Mesodermal cell (in vitro differentiated cells): ENCODE data around the gene SS18L1.

Experiments
- H3K27ac ChIP-seq: 2 replicates; pipeline ENCODE4 v1.7.0; 2013; ENCODE audit warnings: mild to moderate bottlenecking, low read depth, low read length, moderate library complexity; ENCODE audit not compliant: severe bottlenecking
- H3K36me3 ChIP-seq: 2 replicates; pipeline ENCODE4 v1.7.1; 2013; ENCODE audit warnings: mild to moderate bottlenecking, low read length, moderate library complexity; ENCODE audit not compliant: control insufficient read depth, insufficient read depth
- H3K4me1 ChIP-seq: one replicate; pipeline ENCODE4 v1.7.1; 2013; ENCODE audit warnings: mild to moderate bottlenecking, low read length; ENCODE audit not compliant: insufficient read depth, control insufficient read depth, poor library complexity, severe bottlenecking
- H3K4me3 ChIP-seq: 2 replicates; pipeline ENCODE4 v1.7.0; 2013; ENCODE audit warnings: low read length, control low read depth, mild to moderate bottlenecking; ENCODE audit not compliant: insufficient read depth, poor library complexity, severe bottlenecking; ENCODE audit errors: extremely low read depth
- H3K9me3 ChIP-seq: 2 replicates; pipeline ENCODE4 v1.7.1; 2013; ENCODE audit warnings: mild to moderate bottlenecking, low read length, moderate library complexity; ENCODE audit not compliant: control insufficient read depth
- WGBS, 2 experiments: methylation state at CpG; one replicate each; pipeline ENCODE4 v1.1.5; 2013; ENCODE audit warnings: missing lambda C conversion rate in 2 of 2; ENCODE audit not compliant: insufficient coverage in 2 of 2; 5-methylcytosine and 5-hydroxymethylcytosine counted together

The SS18L1 gene

DNA sequence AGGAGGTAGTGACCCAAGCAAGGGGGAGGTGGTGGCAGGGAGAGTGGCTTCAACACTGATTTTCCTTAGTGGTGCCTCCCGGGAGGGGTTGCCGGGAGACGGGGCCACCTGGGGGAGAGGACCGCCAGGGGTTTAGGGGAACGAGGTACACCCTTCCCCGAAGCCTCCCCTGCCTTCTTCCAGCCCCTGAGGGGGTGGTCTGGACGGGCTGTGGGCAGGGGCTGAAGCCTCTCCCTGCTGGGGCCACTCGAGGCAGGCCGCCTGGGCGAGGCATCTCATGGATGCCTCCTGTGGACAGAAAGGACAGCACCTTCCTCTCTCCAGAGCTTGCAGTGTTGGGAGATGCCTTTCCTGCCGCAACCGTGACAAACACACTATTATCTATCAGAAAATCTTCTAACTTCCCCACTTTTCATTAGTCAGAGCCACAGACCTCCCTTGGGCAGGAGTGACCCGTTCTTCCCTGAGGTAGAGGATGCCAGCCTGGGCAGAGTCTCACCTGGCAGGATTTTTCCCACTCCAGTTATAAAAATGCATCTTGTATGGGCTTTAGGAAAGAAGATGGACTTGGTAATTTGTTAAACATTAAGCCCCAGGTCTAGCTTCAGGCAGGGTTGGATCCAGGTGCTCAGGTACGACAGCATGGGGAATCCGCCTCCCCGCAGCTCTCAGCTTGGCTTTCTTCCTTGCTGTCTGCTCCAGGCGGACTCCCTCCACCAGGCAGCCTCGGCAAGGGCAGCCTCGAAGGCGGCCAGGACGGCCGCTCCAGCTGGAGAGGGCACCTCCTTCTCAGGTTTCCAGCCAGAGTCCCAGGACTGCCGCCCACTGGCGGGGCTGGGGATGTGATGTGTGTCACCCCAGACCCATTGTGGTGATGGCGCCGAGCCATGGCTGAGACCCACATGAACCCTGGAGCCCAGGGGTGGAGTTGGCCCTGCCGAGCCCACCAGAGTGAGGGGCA is 65.5 kb downstream of the SS18L1 start:
- WGBS, 2 experiments: 59 to 61% methylated on average over 16 to 22 of the region's 27 CpGs

GRCh38 chr20:62209850-62210495 is 66.4 kb downstream of the SS18L1 start:
- peaks cover 2% of the 10 kb centered on the region for H3K4me1 ChIP-seq
- no peak overlapping the region for H3K27ac ChIP-seq
- H3K4me3 ChIP-seq: no peak overlapping the region
- H3K9me3 ChIP-seq: no peaks in the 10 kb centered on the region
- 85 to 93% methylated on average over 8 to 12 of the region's 17 CpGs for WGBS, 2 experiments
- H3K36me3 ChIP-seq: no peaks in the 10 kb centered on the region

More for the DNA sequence above, 65.5 kb downstream of the SS18L1 start:
- Histone ChIP-seq H3K9me3 (no peaks in the 10 kb centered on the region), H3K4me1 (peaks cover 2% of the 10 kb centered on the region), H3K27ac (no peak overlapping the region), H3K4me3 (no peak overlapping the region), H3K36me3 (no peaks in the 10 kb centered on the region)

DNA sequence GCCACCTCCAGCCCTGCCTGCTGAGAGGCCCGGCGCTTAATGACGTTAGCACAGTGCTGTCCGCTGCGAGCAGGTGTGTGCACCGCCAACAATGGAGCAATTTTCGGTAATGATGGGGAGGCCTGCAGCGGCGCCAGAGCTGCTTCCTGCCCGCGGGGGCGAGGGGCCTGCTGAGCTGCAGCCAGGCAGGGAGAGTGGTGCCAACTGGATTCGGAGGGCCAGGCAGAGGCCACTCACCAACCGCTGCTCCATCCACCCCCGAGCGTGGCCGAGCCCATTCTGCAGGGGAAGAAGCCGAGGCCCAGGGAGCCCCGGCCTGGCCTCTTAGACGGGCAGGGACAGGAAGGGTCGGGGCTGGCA is 66.9 kb downstream of the SS18L1 start:
- H3K4me1 ChIP-seq: peaks cover 2% of the 10 kb centered on the region
- H3K9me3 ChIP-seq: no peaks in the 10 kb centered on the region
- H3K36me3 ChIP-seq: no peaks in the 10 kb centered on the region
- H3K27ac ChIP-seq: no peak overlapping the region
- no peak overlapping the region for H3K4me3 ChIP-seq
- WGBS, 2 experiments: 90 to 92% methylated on average over 20 to 21 of the region's 21 CpGs

GRCh38 chr20:62211216-62211615 is 67.6 kb downstream of the SS18L1 start:
- 90 to 93% methylated on average over 7 to 8 of the region's 8 CpGs for WGBS, 2 experiments
- Histone ChIP-seq H3K4me3 (no peak overlapping the region), H3K36me3 (no peaks in the 10 kb centered on the region), H3K27ac (no peak overlapping the region), H3K9me3 (no peaks in the 10 kb centered on the region), H3K4me1 (peaks cover 2% of the 10 kb centered on the region)

DNA sequence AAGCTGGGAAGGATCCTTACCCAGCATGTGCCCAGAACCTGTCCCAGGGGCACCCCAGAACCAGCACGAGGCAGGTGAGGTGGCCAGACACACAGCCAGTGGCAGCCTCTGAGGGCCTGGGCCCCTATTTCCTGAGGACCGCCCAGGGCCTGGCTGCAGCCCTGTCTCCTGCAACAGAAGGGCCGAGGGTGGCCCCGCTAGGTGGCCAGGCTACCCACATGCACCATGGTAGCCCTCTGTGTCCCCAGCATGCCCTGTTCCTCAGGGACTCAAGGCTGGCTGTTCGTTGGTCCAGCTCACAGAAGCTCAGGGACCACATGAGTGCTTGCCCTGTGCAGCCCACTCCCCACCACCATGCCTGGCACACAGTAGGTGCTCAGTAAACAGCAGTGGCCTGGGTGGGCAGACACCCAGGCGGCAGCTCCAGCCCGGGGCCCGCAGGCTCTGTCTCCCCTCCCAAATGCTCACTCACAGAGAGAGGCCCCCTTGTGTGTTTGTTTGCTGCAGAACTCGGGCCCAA is 68.3 kb downstream of the SS18L1 start:
- no peak overlapping the region for H3K4me3 ChIP-seq
- H3K9me3 ChIP-seq: no peaks in the 10 kb centered on the region
- whole genome bisulfite sequencing, 2 experiments: 81 to 84% methylated on average over 8 to 9 of the region's 9 CpGs
- peaks cover 2% of the 10 kb centered on the region for H3K4me1 ChIP-seq
- no peak overlapping the region for H3K27ac ChIP-seq
- no peaks in the 10 kb centered on the region for H3K36me3 ChIP-seq

DNA sequence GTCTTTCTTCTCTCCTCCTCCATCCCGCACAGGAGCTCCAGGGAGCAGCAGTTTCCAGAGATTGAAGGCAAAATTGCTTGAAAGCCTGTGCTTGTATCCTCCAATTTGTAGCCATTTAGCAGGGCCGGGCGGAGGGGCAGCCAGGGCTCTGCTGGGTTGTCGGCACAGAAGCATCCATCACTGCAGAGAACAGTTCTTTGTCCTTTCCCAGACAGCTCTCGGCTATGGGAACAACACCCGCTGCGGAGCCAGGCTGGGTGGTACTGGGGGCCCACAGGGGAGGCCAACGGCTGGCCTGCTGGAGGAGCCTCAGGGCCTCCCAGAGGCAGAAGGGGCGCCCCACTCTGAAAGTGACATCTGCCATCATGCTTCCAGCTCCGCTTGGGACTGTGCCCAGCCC is 68.7 kb downstream of the SS18L1 start:
- H3K27ac ChIP-seq: no peak overlapping the region

GRCh38 chr20:62214067-62214466 is 70.5 kb downstream of the SS18L1 start:
- Histone ChIP-seq H3K9me3 (no peaks in the 10 kb centered on the region), H3K36me3 (no peaks in the 10 kb centered on the region), H3K4me1 (peaks cover 2% of the 10 kb centered on the region), H3K27ac (no peak overlapping the region), H3K4me3 (no peak overlapping the region)
- 65 to 72% methylated on average over 11 to 12 of the region's 12 CpGs for WGBS, 2 experiments

More for the DNA sequence above, 68.7 kb downstream of the SS18L1 start:
- 64% methylated on average over 6 to 8 of the region's 10 CpGs for whole genome bisulfite sequencing, 2 experiments
- H3K36me3 ChIP-seq: no peaks in the 10 kb centered on the region
- H3K4me1 ChIP-seq: peaks cover 2% of the 10 kb centered on the region
- no peaks in the 10 kb centered on the region for H3K9me3 ChIP-seq
- no peak overlapping the region for H3K4me3 ChIP-seq

GRCh38 chr20:62215020-62215990 is 71.7 kb downstream of the SS18L1 start:
- Histone ChIP-seq H3K4me3 (no peak overlapping the region), H3K9me3 (no peaks in the 10 kb centered on the region), H3K36me3 (no peaks in the 10 kb centered on the region), H3K27ac (no peak overlapping the region), H3K4me1 (peaks cover 6% of the 10 kb centered on the region)
- 85 to 92% methylated on average over 13 to 27 of the region's 29 CpGs for WGBS, 2 experiments

GRCh38 chr20:62215991-62216635 is 72.5 kb downstream of the SS18L1 start:
- Histone ChIP-seq H3K27ac (no peak overlapping the region), H3K4me1 (peaks cover 6% of the 10 kb centered on the region), H3K9me3 (no peaks in the 10 kb centered on the region), H3K4me3 (no peak overlapping the region), H3K36me3 (no peaks in the 10 kb centered on the region)
- WGBS, 2 experiments: 79 to 88% methylated on average over 25 to 26 of the region's 40 CpGs
